Colonic mucosa (tissue), 4 donors: ENCODE measurements around the gene SEMA3E. TPM values are rescaled to one million over a fixed set of nuclear protein-coding genes. Genes with fewer than 3 reads are reported as not detected.

Experiments used
- DNase-seq: peaks from one replicate; pipeline ENCODE4 v3.0.0-alpha.2; 2020
- H3K27ac ChIP-seq: fragments of 200-600 bp; one replicate; pipeline ENCODE4 v1.8.0; 2021
- H3K27me3 ChIP-seq: fragments of 200-600 bp; one replicate; pipeline ENCODE4 v1.8.0; 2021
- H3K36me3 ChIP-seq: fragments of 200-600 bp; one replicate; pipeline ENCODE4 v1.8.0; 2021
- H3K4me1 ChIP-seq: fragments of 200-600 bp; one replicate; pipeline ENCODE4 v1.8.0; 2021; ENCODE audit warnings: mild to moderate bottlenecking
- H3K4me3 ChIP-seq: fragments of 200-600 bp; one replicate; pipeline ENCODE4 v1.8.0; 2021
- H3K9ac ChIP-seq, 2 donors: one replicate each; pipeline ENCODE4 v1.7.0; 2013; ENCODE audit warnings: control low read depth in 2 of 2, low read depth in 2 of 2, low read length in 2 of 2
- H3K9me3 ChIP-seq: fragments of 200-600 bp; one replicate; pipeline ENCODE4 v1.8.0; 2021
- CTCF ChIP-seq: fragments of 200-600 bp; IDR thresholded peaks from one replicate; pipeline ENCODE4 v1.8.0; 2022; ENCODE audit warnings: antibody characterized with exemption, mild to moderate bottlenecking
- intact Hi-C: fragments of 100-400 bp; cut with DNase I; formaldehyde crosslinking; loops from one replicate; pipeline ENCODE4 v1.14.1; 2022
- total RNA-seq, 2 donors: library from RNA; stranded (reverse); fragmentation: NEBNext Ultra II Directional in 1 of 2; extraction: Animal tissue kit (Norgen Biotek cat#: 25700) in 1 of 2; gene quantifications; one replicate each; pipeline ENCODE4 v1.2.1, GENCODE V29; 2021
- donor health status: healthy.
- donor health status: DM: no; HTN: no; CAD: no.
- donor health status: DM: no; HTN: no; CAD: no.

SEMA3E gene
- total RNA-seq, 2 donors from 2014 or later: 1.2 to 2.3 TPM

GRCh38 chr7:83469076-83469475 lies 179.9 kb downstream of the SEMA3E start:
- H3K9ac ChIP-seq: no peak overlapping the region
- H3K9me3 ChIP-seq: no peaks in the 10 kb centered on the region
- H3K4me1 ChIP-seq: no peaks in the 10 kb centered on the region
- intact Hi-C loops: no loop called here
- no peak for TF ChIP-seq CTCF
- no peaks in the 10 kb centered on the region for H3K36me3 ChIP-seq
- DNase-seq: no peak
- no peak overlapping the region for H3K27ac ChIP-seq
- H3K4me3 ChIP-seq: no peak overlapping the region
- H3K27me3 ChIP-seq: no peaks in the 10 kb centered on the region

- Histone ChIP-seq H3K4me1 (no peaks in the 10 kb centered on the region), H3K9ac (no peak overlapping the region), H3K27ac (no peak overlapping the region), H3K27me3 (no peaks in the 10 kb centered on the region), H3K9me3 (no peaks in the 10 kb centered on the region), H3K4me3 (no peak overlapping the region), H3K36me3 (no peaks in the 10 kb centered on the region)
- peak; percentile 54 for DNase-seq
- TF ChIP-seq CTCF: no peak
- intact Hi-C loops: no loop called here
Measured at GRCh38 chr7:83468251-83468739, 180.6 kb downstream of the SEMA3E start.

- Histone ChIP-seq H3K9me3 (no peaks in the 10 kb centered on the region), H3K4me3 (no peak overlapping the region), H3K27ac (no peak overlapping the region), H3K36me3 (no peaks in the 10 kb centered on the region), H3K4me1 (no peaks in the 10 kb centered on the region), H3K9ac (no peak overlapping the region), H3K27me3 (no peaks in the 10 kb centered on the region)
- TF ChIP-seq CTCF: no peak
- DNase-seq: no peak
- intact Hi-C loops: no loop called here
Measured at GRCh38 chr7:83467493-83467892, 181.4 kb downstream of the SEMA3E start.

GRCh38 chr7:83466956-83467355 lies 182.0 kb downstream of the SEMA3E start:
- Histone ChIP-seq H3K36me3 (no peaks in the 10 kb centered on the region), H3K9me3 (no peaks in the 10 kb centered on the region), H3K27ac (no peak overlapping the region), H3K4me3 (no peak overlapping the region), H3K27me3 (no peaks in the 10 kb centered on the region), H3K9ac (no peak overlapping the region), H3K4me1 (no peaks in the 10 kb centered on the region)
- DNase-seq: no peak
- intact Hi-C loops: no loop called here
- no peak for TF ChIP-seq CTCF

- intact Hi-C loops: no loop called here
Measured at GRCh38 chr7:83466187-83466923, 182.6 kb downstream of the SEMA3E start.

More at GRCh38 chr7:83466187-83466923, 182.6 kb downstream of the SEMA3E start:
- H3K9ac ChIP-seq: no peak overlapping the region
- no peak for DNase-seq
- no peaks in the 10 kb centered on the region for H3K27me3 ChIP-seq
- H3K36me3 ChIP-seq: no peaks in the 10 kb centered on the region
- H3K4me1 ChIP-seq: no peaks in the 10 kb centered on the region
- H3K9me3 ChIP-seq: no peaks in the 10 kb centered on the region
- no peak overlapping the region for H3K4me3 ChIP-seq
- H3K27ac ChIP-seq: no peak overlapping the region
- TF ChIP-seq CTCF: no peak
